Neural progenitor cell (in vitro differentiated cells): ENCODE results near the gene COL4A2. TPM values are rescaled to one million over a fixed set of nuclear protein-coding genes. Genes with fewer than 3 reads are reported as not detected.
A peak's percentile ranks its signal among the peaks of the same experiment; 100 is the strongest.

Source experiments
- DNase-seq: peaks from one replicate; pipeline ENCODE4 v3.0.0-alpha.2; 2016; ENCODE audit warnings: low spot score
- H2AFZ ChIP-seq: fragments of 200-600 bp; sonication (generic); replicated peaks from 2 replicates; pipeline ENCODE4 v1.6.1; 2016; ENCODE audit warnings: antibody characterized with exemption
- H3F3A ChIP-seq: fragments of 200-600 bp; sonication (generic); 2 replicates; pipeline ENCODE4 v1.6.1; 2016; ENCODE audit warnings: antibody characterized with exemption, low read depth
- H3K27ac ChIP-seq: fragments of 200-600 bp; sonication (generic); 2 replicates; pipeline ENCODE4 v1.5.1; 2016; ENCODE audit warnings: mild to moderate bottlenecking
- H3K27me3 ChIP-seq: fragments of 200-600 bp; sonication (generic); 2 replicates; pipeline ENCODE4 v1.6.1; 2016; ENCODE audit warnings: mild to moderate bottlenecking, moderate library complexity
- H3K36me3 ChIP-seq: fragments of 200-600 bp; sonication (generic); 2 replicates; pipeline ENCODE4 v1.5.1; 2016
- H3K4me1 ChIP-seq: fragments of 200-600 bp; sonication (generic); 2 replicates; pipeline ENCODE4 v1.6.1; 2016; ENCODE audit warnings: mixed run types
- H3K4me2 ChIP-seq: fragments of 200-600 bp; sonication (generic); 2 replicates; pipeline ENCODE4 v1.6.1; 2016
- H3K4me3 ChIP-seq: fragments of 200-600 bp; sonication (generic); 2 replicates; pipeline ENCODE4 v1.5.1; 2016
- H3K79me2 ChIP-seq: fragments of 200-600 bp; sonication (generic); 2 replicates; pipeline ENCODE4 v1.6.1; 2016; ENCODE audit warnings: low read depth
- H3K9ac ChIP-seq: fragments of 200-600 bp; sonication (generic); 2 replicates; pipeline ENCODE4 v1.6.1; 2016
- H3K9me3 ChIP-seq: fragments of 200-600 bp; sonication (generic); 2 replicates; pipeline ENCODE4 v1.5.1; 2016; ENCODE audit warnings: low read depth
- H4K20me1 ChIP-seq: fragments of 200-600 bp; sonication (generic); 2 replicates; pipeline ENCODE4 v1.6.1; 2016; ENCODE audit warnings: low read depth
- H3K27ac Mint-ChIP-seq: 3 replicates; pipeline ENCODE4 v1.8.0; 2021; ENCODE audit warnings: mixed read lengths
- H3K27me3 Mint-ChIP-seq: 2 replicates; pipeline ENCODE4 v1.8.0; 2022; ENCODE audit warnings: low read depth, mild to moderate bottlenecking, inconsistent platforms, moderate library complexity, mixed read lengths; ENCODE audit not compliant: insufficient read depth
- H3K36me3 Mint-ChIP-seq: 3 replicates; pipeline ENCODE4 v1.8.0; 2021; ENCODE audit warnings: mixed read lengths
- H3K4me1 Mint-ChIP-seq: 3 replicates; pipeline ENCODE4 v1.8.0; 2021; ENCODE audit warnings: mixed read lengths
- H3K4me3 Mint-ChIP-seq: 3 replicates; pipeline ENCODE4 v1.8.0; 2021; ENCODE audit warnings: mild to moderate bottlenecking, moderate library complexity, mixed read lengths
- H3K9me3 Mint-ChIP-seq: 3 replicates; pipeline ENCODE4 v1.8.0; 2020; ENCODE audit warnings: mixed read lengths
- CTCF ChIP-seq: fragments of 200-600 bp; sonication (generic); IDR thresholded peaks from 2 replicates; pipeline ENCODE4 v1.5.1; 2017; ENCODE audit warnings: antibody characterized with exemption, mild to moderate bottlenecking
- EZH2 ChIP-seq: fragments of 200-600 bp; sonication (generic); IDR thresholded peaks from 2 replicates; pipeline ENCODE4 v1.6.1; 2017; ENCODE audit warnings: antibody characterized with exemption, mild to moderate bottlenecking, moderate library complexity
- EZH2phosphoT487 ChIP-seq: fragments of 200-600 bp; sonication (generic); IDR thresholded peaks from 2 replicates; pipeline ENCODE4 v1.6.1; 2017; ENCODE audit warnings: antibody characterized with exemption
- total RNA-seq: library from RNA; depleted of rRNA; stranded (reverse); fragments of >200 nt; gene quantifications from 2 replicates; pipeline ENCODE4 v1.2.3, GENCODE V29; 2015; ENCODE audit warnings: low replicate concordance

The COL4A2 gene
- total RNA-seq, 1 donor from 2014 or later: 73.6 TPM

GRCh38 chr13:110453797-110454196 lies 146.7 kb downstream of the COL4A2 start:
- Mint-ChIP-seq H3K9me3 (no peaks in the 10 kb centered on the region), H3K27me3 (peaks cover 2% of the 10 kb centered on the region), H3K4me1 (peaks cover 34% of the 10 kb centered on the region), H3K27ac (peak overlapping the region; percentile 66), H3K36me3 (peaks cover 5% of the 10 kb centered on the region), H3K4me3 (no peak overlapping the region)
- Histone ChIP-seq H4K20me1 (no peaks in the 10 kb centered on the region), H3K4me3 (no peak overlapping the region), H3K36me3 (no peaks in the 10 kb centered on the region), H3F3A (peaks cover 27% of the 10 kb centered on the region), H3K27ac (no peak overlapping the region), H3K4me2 (peak overlapping the region; percentile 16), H3K27me3 (no peaks in the 10 kb centered on the region), H3K9me3 (no peaks in the 10 kb centered on the region), H3K4me1 (peaks cover 14% of the 10 kb centered on the region), H3K9ac (no peak overlapping the region), H2AFZ (no peak overlapping the region), H3K79me2 (no peaks in the 10 kb centered on the region)
- DNase-seq: no peak
- no peak for TF ChIP-seq CTCF
- no peak for TF ChIP-seq EZH2phosphoT487
- TF ChIP-seq EZH2: no peak

GRCh38 chr13:110454227-110454859 lies 147.3 kb downstream of the COL4A2 start:
- no peaks in the 10 kb centered on the region for H4K20me1 ChIP-seq
- H3K4me1 ChIP-seq: peaks cover 14% of the 10 kb centered on the region
- H3K9me3 ChIP-seq: no peaks in the 10 kb centered on the region
- no peak overlapping the region for H3K27ac ChIP-seq
- H3K27me3 ChIP-seq: no peaks in the 10 kb centered on the region
- peaks cover 8% of the 10 kb centered on the region for H3K36me3 Mint-ChIP-seq
- no peaks in the 10 kb centered on the region for H3K9me3 Mint-ChIP-seq
- peaks cover 34% of the 10 kb centered on the region for H3K4me1 Mint-ChIP-seq
- H3K4me3 ChIP-seq: no peak overlapping the region
- H3K4me3 Mint-ChIP-seq: peak overlapping the region; percentile 46
- no peaks in the 10 kb centered on the region for H3K36me3 ChIP-seq
- peaks cover 27% of the 10 kb centered on the region for H3F3A ChIP-seq
- peak; percentile 40 for DNase-seq
- H3K4me2 ChIP-seq: peak overlapping the region; percentile 16
- no peak overlapping the region for H3K9ac ChIP-seq
- peak overlapping the region; percentile 86 for H3K27ac Mint-ChIP-seq
- no peak overlapping the region for H2AFZ ChIP-seq
- peaks cover 2% of the 10 kb centered on the region for H3K27me3 Mint-ChIP-seq
- no peaks in the 10 kb centered on the region for H3K79me2 ChIP-seq
- TF ChIP-seq EZH2: no peak
- no peak for TF ChIP-seq CTCF
- no peak for TF ChIP-seq EZH2phosphoT487

GRCh38 chr13:110454956-110455355 lies 147.9 kb downstream of the COL4A2 start:
- peaks cover 8% of the 10 kb centered on the region for H3K36me3 Mint-ChIP-seq
- Histone ChIP-seq H3K27me3 (no peaks in the 10 kb centered on the region), H3K9ac (no peak overlapping the region), H3K9me3 (no peaks in the 10 kb centered on the region), H4K20me1 (no peaks in the 10 kb centered on the region), H3K4me2 (no peak overlapping the region), H3K4me1 (peaks cover 14% of the 10 kb centered on the region), H2AFZ (no peak overlapping the region), H3F3A (peaks cover 27% of the 10 kb centered on the region), H3K4me3 (no peak overlapping the region), H3K36me3 (no peaks in the 10 kb centered on the region), H3K79me2 (no peaks in the 10 kb centered on the region), H3K27ac (no peak overlapping the region)
- no peak for TF ChIP-seq EZH2phosphoT487
- TF ChIP-seq EZH2: no peak
- TF ChIP-seq CTCF: no peak
- no peak for DNase-seq
- no peak overlapping the region for H3K4me3 Mint-ChIP-seq
- H3K27ac Mint-ChIP-seq: peak overlapping the region; percentile 86
- H3K4me1 Mint-ChIP-seq: peaks cover 34% of the 10 kb centered on the region
- H3K27me3 Mint-ChIP-seq: peaks cover 2% of the 10 kb centered on the region
- H3K9me3 Mint-ChIP-seq: no peaks in the 10 kb centered on the region
